HuH-7.5 (cell line): ENCODE results near the gene RAB34.
"Not testable (repeated sequence)": the region's sequence is repeated elsewhere in the genome, so short reads cannot be mapped to it uniquely, and the experiment has no call there.

ENCODE experiments used
- DNase-seq: peaks from one replicate; pipeline ENCODE4 v3.0.0; 2011; ENCODE audit warnings: low spot score

RAB34 gene

DNA sequence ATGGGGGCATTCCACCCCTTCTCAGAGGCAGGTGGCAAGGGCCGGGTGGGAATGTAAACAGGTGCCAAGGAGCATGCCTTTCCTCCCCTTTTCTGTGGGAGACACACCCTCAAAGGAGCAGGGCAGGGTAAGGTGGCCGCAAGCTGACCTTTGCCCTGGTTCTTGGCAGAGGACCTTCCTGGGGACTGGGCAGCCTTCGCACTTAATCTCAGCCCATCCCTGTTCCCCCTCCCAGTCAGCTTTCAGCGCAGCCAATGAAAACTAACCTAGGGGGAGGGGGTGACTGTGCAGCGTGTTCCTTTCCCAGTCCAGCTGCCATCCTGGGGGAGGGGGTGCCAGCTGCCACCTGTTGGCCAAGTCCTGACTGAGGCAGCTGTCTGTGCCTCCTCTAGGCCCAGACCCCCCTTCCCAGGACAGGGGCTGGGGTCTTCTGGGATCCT is 29.0 kb upstream of the RAB34 start:
- DNase-seq: no peak

DNA sequence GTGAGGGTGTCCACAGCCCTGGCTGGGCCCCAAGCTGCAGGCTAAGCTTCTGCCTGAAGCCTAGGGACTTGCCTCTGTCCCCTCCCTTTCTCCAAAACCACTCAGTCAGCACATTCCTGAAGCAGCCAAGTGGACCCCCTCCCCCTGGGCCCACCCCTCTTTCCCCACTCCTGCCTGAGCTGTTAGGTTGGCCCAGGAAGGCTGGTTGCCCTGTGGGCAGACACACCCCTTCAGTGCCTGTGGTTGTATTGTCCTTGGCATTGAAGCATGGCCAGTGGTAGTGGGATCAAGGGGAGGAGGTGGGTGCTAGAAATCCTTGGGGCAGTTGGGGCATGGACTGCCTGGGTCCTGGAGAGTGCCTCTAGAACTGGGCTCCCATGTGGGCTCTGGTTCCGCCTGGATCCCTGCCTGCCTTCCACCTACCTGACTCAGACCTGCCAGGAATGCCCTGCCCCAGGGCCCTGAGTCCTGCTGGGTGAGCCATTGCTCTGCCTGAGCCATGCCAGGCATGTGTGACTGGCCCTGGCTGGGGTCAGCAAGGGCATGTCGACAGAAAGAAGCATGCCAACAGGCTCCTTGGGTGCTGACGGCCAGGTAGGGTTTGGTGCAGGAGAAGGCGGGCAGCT is 28.2 kb upstream of the RAB34 start:
- DNase-seq: no peak

DNA sequence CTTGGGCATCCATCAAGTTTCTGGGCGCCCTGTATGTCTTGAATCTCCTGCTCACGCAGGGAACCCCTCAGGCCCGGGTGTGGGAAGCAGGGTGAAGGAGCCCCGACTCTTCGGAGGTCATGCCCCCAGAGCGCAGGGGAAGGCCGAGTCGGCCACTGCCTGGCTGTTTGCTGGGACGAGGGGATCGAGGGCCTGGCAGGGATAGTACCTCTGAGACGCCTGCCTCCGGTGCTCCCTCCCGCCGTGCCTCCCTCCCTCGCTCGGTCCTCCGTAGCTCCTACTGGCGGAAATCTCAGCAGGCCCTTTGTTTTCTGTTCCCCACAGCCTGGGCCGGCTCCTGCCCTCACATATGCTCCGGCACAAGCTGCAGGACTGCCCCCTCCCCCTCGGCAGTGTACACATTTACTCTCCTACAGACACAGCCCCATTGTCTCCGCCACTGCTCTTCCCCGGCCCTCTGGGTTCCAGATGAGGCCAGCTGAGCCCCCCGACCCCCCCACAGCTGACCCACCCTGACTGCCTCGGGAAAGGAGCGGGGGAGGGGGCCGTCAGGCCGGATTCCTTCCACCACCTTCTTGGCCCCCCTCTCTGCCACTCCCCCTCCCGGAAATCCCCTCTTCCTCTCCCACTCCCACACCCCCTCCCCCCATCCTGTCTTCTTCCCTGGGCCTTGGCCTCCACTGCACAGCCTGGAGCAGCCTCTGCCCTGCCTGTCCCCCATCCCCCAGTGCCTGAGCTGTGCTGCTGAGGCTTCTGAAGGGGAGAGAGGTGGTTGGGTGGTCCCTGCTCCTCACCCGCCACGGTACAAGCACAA is 27.5 kb upstream of the RAB34 start:
- DNase-seq: peak; percentile 58

DNA sequence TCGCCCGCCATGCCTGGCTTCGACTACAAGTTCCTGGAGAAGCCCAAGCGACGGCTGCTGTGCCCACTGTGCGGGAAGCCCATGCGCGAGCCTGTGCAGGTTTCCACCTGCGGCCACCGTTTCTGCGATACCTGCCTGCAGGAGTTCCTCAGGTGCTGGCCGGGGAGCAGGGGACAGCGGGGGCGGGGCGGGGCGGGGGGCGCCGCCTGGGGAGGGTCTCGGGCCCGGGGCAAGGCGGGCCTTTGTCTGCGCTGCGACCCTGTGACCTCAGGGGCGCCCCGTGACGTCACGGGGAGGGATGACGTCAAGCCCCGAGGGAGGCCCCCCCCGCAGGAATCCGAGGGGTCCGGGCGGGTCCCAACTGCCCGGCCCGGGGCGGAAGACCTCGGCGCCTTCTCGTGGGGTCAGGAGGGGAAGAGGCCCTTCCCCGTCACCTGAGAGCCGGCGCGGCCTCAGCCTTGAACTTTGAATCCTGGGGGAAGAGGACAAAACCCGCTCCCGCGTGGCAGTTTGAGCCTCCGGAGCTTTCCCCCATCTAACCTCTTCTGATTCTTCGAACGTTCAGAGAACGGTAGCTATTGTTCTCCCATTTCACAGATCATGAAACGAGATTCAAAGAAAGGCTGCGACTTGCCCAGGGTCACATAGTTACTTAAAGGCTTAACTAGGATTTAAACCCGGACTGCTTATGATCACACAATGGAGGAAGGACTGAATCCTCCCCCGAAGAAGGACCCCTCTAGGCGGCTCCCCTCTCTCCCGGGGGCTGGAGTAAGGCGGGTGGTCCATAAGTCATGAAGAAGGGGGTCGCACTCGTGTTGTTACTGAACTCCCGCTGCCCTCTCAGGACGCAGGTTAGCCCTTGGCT is 26.7 kb upstream of the RAB34 start:
- DNase-seq: peak; percentile 73

DNA sequence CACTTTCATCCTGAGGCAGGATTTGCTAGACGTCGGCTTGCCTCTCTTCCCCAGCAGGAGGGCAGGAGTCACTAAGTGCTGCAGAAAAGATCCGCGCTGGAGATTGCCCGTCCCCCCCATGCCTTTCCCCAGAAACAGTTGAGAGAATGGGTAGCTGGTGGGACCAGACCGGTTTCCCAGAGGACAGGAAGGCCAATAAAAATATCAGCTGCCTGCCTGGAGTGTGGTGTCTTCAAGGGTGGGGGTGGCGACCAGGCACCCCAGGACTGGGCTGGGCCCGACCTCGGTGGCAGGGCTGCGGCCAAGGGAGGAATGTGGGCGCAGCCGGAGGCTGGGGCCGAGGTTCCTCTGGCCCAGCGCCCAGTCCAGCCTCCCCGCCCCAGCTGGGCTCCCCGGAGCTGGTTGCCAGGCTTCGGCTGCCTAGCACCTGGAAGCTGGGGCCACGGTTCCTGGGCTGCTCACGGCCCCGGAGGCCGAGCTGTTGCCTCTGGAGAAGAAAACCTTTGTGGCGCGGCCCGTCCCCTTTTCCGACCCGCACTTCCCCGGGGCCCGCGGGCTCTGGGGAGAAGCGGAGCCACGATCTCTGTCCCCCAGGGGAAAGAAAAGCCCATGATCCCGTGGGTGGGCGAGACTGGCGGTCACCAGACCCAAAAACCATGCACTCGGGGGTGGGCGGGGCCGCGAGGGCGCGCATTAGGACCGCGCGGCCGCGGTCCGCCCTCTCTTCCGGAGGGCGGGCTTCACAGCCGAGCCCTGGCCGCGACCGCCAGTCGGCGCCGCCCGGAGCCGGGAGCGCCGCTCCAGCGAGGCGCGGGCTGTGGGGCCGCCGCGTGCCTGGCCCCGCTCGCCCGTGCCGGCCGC is 25.8 kb upstream of the RAB34 start, which contains the start of gene TRAF4:
Gene TRAF4, plus strand, starts transcription at position 769 of the 861 bp plus-strand sequence. CDS start 102 bp downstream, outside the sequence.
- DNase-seq: peak; percentile 90

DNA sequence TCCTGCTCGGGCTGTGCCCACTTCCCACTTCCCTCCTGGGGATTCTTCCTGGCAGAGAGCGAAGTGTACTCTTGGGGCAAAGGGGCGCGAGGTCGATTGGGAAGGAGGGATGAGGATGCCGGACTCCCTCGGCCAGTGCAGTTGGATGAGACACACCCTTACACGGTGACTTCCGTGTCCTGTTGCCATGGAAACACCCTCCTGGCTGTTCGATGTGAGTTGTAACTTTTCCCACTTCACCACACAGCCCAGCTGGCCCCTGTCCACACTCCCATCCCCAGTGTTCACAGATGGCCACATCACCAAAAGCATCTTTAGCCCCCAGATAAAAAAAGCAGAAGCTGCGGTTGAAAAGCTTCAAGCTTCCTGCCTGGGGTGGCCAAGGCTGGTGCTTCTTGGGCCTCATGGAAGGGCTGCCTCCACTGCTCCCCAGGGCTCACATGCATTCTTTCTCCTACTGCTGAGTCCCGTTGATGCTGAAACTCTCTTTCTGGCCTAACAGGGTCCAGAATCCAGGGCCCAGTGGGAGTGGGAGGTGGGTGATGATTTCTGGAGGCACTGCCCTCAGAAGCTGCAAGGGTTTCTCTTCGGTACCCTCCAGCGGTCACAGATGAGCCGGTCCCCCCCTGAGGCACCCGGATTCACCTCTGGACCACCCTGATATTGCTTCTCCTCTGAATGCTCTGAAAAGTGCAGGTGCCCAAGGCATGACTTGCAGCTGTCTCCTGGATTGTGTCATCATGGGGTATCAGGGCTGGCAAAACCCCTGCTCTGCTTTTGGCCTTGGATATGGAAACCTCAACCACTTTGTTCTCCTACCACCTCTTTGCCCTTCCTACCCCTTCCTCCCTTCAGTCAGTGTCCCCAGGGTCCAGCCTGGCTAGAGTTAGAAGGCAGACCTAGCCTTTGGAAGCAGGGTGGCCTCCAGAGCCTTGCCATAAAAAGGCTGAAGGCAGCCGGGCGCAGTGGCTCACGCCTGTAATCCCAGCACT is 24.0 kb upstream of the RAB34 start:
- DNase-seq: no peak

DNA sequence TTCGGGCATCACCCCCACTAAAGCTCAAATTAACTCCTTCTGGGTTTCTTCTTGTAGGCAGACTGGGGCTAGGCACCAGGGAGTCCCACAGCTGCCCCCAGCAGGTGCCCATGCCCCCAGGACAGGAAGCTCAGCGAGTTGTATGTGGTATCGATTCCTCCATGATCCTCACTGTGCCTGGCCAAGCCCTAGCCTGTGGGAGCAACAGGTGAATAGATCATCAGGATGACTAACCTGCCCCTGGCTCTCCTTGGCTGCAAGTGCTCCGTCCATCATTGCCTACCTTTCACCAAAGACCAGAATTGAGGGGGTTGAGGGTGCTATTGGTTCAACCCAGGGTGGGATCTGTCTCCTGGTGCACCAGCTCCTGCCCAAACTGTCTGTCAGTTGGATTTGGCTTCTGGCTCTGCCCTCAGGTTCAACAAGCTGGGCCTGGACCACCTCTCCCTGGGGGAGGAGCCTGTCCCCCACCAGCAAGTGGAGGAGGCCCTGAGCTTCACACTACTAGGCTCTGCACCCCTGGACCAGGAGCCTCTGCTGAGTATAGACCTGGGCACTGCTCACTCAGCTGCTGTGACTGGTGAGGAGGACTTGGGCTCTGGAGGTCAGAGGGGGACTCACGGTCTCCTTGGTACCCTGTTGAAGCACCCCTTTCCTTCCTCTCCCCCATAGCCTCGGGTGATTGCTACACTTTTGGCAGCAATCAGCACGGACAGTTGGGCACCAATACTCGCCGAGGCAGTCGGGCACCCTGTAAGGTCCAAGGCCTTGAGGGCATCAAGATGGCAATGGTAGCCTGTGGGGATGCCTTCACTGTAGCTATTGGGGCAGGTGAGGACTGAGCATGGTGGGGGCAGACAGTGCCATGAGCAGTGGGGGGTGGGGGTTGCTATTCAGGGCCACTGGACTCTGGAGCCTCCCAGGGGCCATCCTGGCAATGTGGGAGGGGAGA is 23.0 kb upstream of the RAB34 start:
- DNase-seq: no peak

DNA sequence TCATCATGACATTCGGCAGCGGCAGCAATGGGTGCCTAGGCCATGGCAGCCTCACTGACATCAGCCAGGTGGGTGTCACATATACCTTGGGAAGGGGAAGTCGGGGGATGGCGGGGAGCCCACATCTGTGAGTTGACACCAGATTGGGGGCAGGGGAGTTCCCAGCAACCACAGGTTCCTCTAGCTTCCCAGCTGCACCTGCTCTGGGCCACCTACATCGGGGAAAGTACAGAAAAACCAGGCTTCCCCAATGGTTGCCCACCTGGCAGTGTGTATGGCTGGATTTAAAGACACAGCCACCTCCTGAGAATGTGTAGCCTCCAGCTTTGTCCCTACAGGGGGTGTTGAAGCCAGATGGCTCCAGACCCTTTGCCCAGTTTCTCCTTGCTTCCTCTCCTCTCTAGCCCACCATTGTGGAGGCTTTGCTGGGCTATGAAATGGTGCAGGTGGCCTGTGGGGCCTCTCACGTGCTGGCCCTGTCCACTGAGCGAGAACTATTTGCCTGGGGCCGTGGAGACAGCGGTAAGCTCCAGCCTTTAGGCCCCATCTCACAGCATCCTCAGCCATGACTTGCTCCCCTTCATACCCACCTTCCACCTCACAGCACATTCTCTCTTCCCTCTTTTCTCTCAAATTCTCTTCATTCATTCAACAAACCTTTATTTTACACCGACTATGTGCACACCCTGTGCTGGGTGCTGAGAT is 21.2 kb upstream of the RAB34 start:
- no peak for DNase-seq

DNA sequence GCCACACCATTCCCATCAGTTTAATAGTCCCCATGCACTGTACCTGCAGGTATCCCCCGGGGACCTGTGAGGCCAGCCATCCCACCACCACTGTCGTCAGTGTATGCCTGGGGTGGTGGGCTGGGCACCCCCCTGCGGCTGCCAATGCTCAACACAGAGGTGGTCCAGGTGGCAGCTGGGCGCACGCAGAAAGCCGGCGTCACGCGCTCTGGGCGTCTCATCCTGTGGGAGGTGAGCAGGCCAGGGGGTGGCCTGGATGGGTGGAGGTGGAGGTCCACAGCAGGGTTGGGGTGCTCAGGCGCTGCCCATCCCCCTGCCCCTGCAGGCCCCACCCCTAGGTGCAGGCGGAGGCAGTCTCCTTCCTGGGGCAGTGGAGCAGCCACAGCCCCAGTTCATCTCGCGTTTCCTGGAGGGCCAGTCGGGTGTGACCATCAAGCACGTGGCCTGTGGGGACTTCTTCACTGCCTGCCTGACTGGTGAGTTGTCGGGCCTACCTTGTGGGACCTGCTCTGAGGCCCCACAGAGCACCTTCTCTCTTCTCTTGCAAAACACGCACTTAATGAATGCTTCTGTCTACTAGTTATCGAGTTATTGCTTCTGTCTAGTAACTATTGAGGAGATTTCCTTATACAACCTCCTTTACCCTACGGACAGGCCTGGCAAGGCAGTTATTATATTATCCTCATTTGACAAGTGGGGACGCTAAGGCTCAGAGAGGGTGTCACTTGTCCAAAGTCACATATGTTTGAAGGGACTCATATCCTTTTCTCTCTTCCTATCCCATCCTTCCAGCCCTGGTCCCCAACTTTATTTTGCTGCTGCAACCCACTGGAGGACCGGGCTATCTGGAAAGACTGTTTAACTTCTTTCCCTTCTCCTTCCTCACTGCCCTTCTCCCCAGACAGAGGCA is 20.4 kb upstream of the RAB34 start:
- DNase-seq: no peak

DNA sequence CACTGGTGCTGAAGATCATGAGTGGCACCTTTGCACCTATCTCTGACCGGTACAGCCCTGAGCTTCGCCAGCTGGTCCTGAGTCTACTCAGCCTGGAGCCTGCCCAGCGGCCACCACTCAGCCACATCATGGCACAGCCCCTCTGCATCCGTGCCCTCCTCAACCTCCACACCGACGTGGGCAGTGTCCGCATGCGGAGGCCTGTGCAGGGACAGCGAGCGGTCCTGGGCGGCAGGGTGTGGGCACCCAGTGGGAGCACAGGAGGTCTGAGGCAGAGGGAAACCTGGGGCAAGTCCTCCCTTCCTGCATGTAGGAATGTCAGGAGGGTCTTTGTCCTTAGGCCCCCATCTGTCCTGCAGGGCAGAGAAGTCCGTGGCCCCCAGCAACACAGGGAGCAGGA is 19.6 kb upstream of the RAB34 start:
- DNase-seq: no peak

DNA sequence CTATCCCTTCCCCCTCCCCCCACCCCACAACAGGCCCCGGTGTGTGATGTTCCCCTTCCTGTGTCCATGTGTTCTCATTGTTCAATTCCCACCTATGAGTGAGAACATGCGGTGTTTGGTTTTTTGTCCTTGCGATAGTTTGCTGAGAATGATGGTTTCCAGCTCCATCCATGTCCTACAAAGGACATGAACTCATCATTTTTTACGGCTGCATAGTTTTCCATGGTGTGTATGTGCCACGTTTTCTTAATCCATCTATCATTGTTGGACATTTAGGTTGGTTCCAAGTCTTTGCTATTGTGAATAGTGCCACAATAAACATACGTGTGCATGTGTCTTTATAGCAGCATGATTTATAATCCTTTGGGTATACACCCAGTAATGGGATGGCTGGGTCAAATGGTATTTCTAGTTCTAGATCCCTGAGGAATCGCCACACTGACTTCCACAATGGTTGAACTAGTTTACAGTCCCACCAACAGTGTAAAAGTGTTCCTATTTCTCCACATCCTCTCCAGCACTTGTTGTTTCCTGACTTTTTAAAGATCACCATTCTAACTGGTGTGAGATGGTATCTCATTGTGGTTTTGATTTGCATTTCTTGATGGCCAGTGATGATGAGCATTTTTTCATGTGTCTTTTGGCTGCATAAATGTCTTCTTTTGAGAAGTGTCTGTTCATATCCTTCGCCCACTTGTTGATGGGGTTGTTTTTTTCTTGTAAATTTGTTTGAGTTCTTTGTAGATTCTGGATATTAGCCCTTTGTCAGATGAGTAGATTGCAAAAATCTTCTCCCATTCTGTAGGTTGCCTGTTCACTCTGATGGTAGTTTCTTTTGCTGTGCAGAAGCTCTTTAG is 18.5 kb upstream of the RAB34 start:
- DNase-seq: not testable (repeated sequence)

DNA sequence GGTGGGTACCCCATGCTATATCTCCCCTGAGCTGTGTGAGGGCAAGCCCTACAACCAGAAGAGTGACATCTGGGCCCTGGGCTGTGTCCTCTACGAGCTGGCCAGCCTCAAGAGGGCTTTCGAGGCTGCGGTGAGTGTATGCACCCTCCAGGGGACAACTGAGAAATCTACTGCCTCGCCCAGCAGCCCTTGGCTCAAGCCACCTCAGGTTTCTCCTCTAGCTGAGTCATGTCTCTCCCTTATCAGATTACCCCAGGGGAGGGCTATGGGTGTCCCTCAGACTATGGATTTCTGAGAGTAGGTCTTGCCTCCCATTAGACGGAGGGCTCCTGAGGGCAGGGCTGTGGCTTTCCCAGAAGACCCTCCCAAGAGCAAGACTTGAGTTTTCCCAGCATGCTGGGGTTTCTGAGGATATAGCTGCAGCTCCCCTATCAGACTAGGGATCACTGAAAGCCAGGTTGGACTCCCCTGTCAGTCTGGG is 17.6 kb upstream of the RAB34 start:
- no peak for DNase-seq

DNA sequence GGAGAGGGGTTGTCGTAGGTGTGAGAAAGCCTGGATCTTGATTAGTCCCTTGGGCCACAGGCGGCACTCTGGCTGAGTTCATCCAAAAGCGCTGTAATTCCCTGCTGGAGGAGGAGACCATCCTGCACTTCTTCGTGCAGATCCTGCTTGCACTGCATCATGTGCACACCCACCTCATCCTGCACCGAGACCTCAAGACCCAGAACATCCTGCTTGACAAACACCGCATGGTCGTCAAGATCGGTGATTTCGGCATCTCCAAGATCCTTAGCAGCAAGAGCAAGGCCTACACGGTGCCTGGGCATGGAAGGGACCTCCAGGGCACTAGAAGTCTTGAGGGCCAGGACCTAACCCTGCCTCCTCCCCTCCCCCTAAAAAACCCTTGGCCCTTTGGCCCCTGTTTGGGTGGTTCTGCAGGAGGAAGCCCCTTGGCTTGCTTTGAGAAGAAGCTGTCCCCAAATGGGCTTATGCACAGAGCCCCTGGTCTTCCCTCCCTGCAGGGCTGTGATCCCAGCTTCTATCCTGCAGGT is 17.1 kb upstream of the RAB34 start:
- DNase-seq: no peak

DNA sequence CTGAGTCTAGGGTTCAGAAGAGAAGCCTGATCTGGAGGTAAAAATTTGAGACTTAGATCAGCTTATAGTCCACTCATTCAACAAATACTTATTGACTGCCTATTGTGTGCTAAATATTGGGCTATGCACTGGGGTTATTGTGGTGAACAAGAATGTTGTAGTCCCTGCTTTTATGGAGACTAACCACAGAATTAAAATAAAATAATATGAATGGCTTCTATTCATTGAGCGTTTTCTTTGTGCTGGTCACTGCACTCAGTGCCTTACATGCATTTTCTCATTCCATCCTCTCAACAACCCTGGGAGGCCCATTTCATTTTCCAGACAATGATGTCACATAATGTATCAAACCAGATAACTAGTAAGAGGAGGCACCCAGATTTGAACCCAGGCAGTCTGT is 15.7 kb upstream of the RAB34 start:
- DNase-seq: no peak

DNA sequence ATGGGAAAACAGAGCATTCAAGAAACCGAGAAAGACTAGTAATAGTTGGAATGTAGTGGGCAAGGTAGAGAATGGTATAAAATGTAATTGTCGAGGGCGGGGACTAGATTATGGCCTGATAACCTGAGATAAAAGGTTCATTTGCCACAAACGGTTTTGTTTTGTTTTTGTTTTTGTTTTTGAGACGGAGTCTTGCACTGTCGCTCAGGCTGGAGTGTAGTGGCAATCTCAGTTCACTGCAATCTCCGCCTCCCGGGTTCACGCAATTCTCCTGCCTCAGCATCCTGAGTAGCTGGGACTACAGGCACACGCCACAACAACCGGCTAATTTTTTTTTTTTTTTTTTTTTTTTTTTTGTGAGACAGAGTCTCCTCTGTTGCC is 12.3 kb upstream of the RAB34 start:
- DNase-seq: no peak
